ENCODE results near the gene FRMD5. TPM values are rescaled to one million over a fixed set of nuclear protein-coding genes. Genes with fewer than 3 reads are reported as not detected.

The FRMD5 gene
- polyA plus RNA-seq, 2 of the 4 experiments (the other 2 are of a cell fraction), result 2.5 to 3.6 TPM

GRCh38 chr15:44158111-44158510, 37.0 kb downstream of the FRMD5 start (continued):
- TF ChIP-seq HOXB13 (CRISPR knock-in tag; IDR thresholded peaks at IDR 0.05; ENCODE audit: low read depth), result no peak
- TF ChIP-seq NR3C1 (IDR thresholded peaks at IDR 0.05), result no peak
- no peak for TF ChIP-seq EHMT2 (IDR thresholded peaks at IDR 0.05; ENCODE audit: low read depth)
- TF ChIP-seq RNF2 (IDR thresholded peaks at IDR 0.05; ENCODE audit: borderline replicate concordance, low read depth), result no peak
- no peak for TF ChIP-seq FOSL2 (IDR thresholded peaks at IDR 0.05)
- TF ChIP-seq FOSL2 (CRISPR knock-in tag; IDR thresholded peaks at IDR 0.05), result no peak
- TF ChIP-seq POLR2AphosphoS2 (conservative IDR thresholded peaks at IDR 0.05; ENCODE audit: low read length), result no peak
- no peak for TF ChIP-seq EHF (CRISPR knock-in tag; IDR thresholded peaks at IDR 0.05)

GRCh38 chr15:44157679-44158078, 37.4 kb downstream of the FRMD5 start:
- H3K4me3 ChIP-seq, result no peak overlapping the region
- ATAC-seq, result peak; percentile 80 to 85; a peak in 5 of 6 replicates
- DNase-seq (ENCODE audit: low read depth in 1 of 2, low spot score in 1 of 2), result peak; percentile 16 to 63
- ChIA-PET CTCF (no interaction called here), POLR2A (no interaction called here)
- H3K9me3 ChIP-seq, result no peaks in the 10 kb centered on the region
- peak; percentile 36 for FAIRE-seq
- H3K27ac ChIP-seq, result peak overlapping the region; percentile 74 to 84
- peaks cover 36% of the 10 kb centered on the region for H3K4me1 ChIP-seq
- WGBS (ENCODE audit: missing lambda C conversion rate), result 15% methylated on average over 1 of the region's 1 CpG
- H3K4me2 ChIP-seq, result peak overlapping the region; percentile 78
- no peak for TF ChIP-seq RNF2 (IDR thresholded peaks at IDR 0.05; ENCODE audit: borderline replicate concordance, low read depth)
- peak; percentile 97 for TF ChIP-seq JUNB (IDR thresholded peaks at IDR 0.05)
- TF ChIP-seq FOXS1 (CRISPR knock-in tag; IDR thresholded peaks at IDR 0.05), result no peak
- TF ChIP-seq NPAS2 (CRISPR knock-in tag; IDR thresholded peaks at IDR 0.05; ENCODE audit: borderline replicate concordance), result no peak
- TF ChIP-seq RAD21 (conservative IDR thresholded peaks at IDR 0.05 in 1 of 2, IDR thresholded peaks at IDR 0.05 in 1 of 2), result peak in 1 of 2 experiments; percentile 31; a peak in 1 of 5 replicates
- TF ChIP-seq ZNF302 (CRISPR knock-in tag; IDR thresholded peaks at IDR 0.05), result no peak
- TF ChIP-seq KDM1A (IDR thresholded peaks at IDR 0.05; ENCODE audit: low read depth), result no peak
- peak; percentile 73 to 77; a peak in 3 of 5 replicates for TF ChIP-seq EP300 (IDR thresholded peaks at IDR 0.05)
- peak; percentile 51 to 59; a peak in 3 of 5 replicates for TF ChIP-seq JUN (IDR thresholded peaks at IDR 0.05)
- TF ChIP-seq CHD2 (IDR thresholded peaks at IDR 0.05; ENCODE audit: low read length, partially characterized antibody), result no peak
- no peak for TF ChIP-seq CHD4 (IDR thresholded peaks at IDR 0.05; ENCODE audit: borderline replicate concordance)
- no peak for TF ChIP-seq ELK1 (IDR thresholded peaks at IDR 0.05; ENCODE audit: low read depth, low read length)
- no peak for TF ChIP-seq RFX5 (IDR thresholded peaks at IDR 0.05)
- no peak for TF ChIP-seq CBX8 (IDR thresholded peaks at IDR 0.05)
- no peak for TF ChIP-seq TP53 (CRISPR knock-in tag; IDR thresholded peaks at IDR 0.05)
- TF ChIP-seq ESRRA (IDR thresholded peaks at IDR 0.05; ENCODE audit: borderline replicate concordance, low read length), result no peak
- TF ChIP-seq E2F6 (IDR thresholded peaks at IDR 0.05; ENCODE audit: borderline replicate concordance, low read depth), result no peak
- no peak for TF ChIP-seq HDAC2 (IDR thresholded peaks at IDR 0.05)
- TF ChIP-seq HMGXB4 (CRISPR knock-in tag; IDR thresholded peaks at IDR 0.05; ENCODE audit: borderline replicate concordance), result no peak
- no peak for TF ChIP-seq MAX (IDR thresholded peaks at IDR 0.05)
- no peak for TF ChIP-seq NFE2L2 (conservative IDR thresholded peaks at IDR 0.05; ENCODE audit: low read length)
- no peak for TF ChIP-seq ZC3H11A (IDR thresholded peaks at IDR 0.05)
- peak; percentile 88 for TF ChIP-seq FOSL2 (IDR thresholded peaks at IDR 0.05)
- peak; percentile 84 for TF ChIP-seq FOSL2 (CRISPR knock-in tag; IDR thresholded peaks at IDR 0.05)
- no peak for TF ChIP-seq HEYL (CRISPR knock-in tag; IDR thresholded peaks at IDR 0.05)
- no peak for TF ChIP-seq MAFK (IDR thresholded peaks at IDR 0.05; ENCODE audit: partially characterized antibody)
- no peak for TF ChIP-seq ZSCAN20 (CRISPR knock-in tag; IDR thresholded peaks at IDR 0.05)
- TF ChIP-seq REST (IDR thresholded peaks at IDR 0.05), result no peak
- TF ChIP-seq KDM5A (IDR thresholded peaks at IDR 0.05), result no peak
- no peak for TF ChIP-seq HOXA7 (CRISPR knock-in tag; IDR thresholded peaks at IDR 0.05)
